ENCODE measurements around the gene AK1. TPM values are rescaled to one million over a fixed set of nuclear protein-coding genes. Genes with fewer than 3 reads are reported as not detected.
A peak's percentile ranks its signal among the peaks of the same experiment; 100 is the strongest.

Gene AK1
- total RNA-seq, 1 experiment from 2014 or later: 62.1 TPM

DNA sequence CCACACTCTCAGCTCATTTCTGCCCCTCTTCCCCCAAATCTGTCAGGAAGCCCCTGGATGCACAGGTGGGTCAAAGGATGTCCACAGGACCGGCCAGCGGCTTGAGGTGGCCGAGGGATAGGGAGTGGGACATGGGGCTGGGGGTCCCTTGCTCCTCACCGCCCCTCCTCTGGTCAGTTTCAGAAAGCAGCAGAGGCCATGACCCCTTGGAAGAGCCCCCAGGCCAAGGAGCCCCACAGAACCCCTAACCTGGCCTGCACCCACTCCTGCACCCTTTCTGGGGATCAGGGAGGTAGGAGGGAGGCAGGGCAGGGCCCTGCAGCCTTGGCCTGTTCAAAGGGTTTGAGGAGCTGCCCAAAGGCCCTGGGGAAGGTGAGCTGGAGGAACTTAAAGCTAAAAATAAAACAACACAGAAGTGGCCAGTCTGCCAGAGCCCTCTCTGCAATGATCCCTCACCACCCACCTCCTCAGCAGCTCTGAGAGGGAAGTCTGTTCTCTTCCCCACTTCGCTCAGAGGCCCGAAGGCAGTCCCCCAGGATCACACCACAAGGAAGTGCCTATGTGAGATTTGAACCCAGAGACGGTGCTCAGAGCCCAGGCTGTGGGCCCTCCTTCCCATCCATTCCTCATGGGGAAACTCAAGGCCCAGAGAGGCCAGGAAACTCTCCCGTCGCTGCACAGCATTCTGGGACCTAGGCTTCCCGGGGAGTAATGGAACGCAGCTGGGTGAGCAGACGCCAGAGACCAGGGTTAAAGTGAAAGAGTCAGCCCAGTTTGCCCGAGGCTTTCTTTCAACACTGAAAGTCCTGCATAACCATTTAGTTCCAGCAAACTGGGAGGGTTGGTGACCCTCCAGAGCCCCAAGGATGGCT lies 23.9 kb downstream of the AK1 start:
- DNase-seq (ENCODE audit: low read depth, low spot score) (no peak), ATAC-seq (peak; percentile 49)
- H3K9me3 ChIP-seq (ENCODE audit: control insufficient read depth, insufficient read depth, low read depth, low read length): 0 out of 2 replicates have a peak, but pooled peaks cover 6% of the 10 kb centered on the region
- in situ Hi-C loops (cut with HindIII; ENCODE audit: low pct_unique_long_range_greater_than_20kb, low sequenced_read_pairs): no loop called here
- CTCF ChIA-PET: no interaction called here
- H3K27ac ChIP-seq (ENCODE audit: low read length): peak overlapping the region; percentile 68
- intact Hi-C loops (cut with micrococcal nuclease; ENCODE audit: unreplicated experiment): no loop called here
- POLR2A ChIA-PET: no interaction called here
- peaks cover 5% of the 10 kb centered on the region; the same call in 1 of the 2 replicates for H3K4me1 ChIP-seq (ENCODE audit: control insufficient read depth, insufficient read depth, low read length)
- H3K27me3 ChIP-seq (ENCODE audit: control insufficient read depth, insufficient read depth, low read length): no peaks in the 10 kb centered on the region
- BruUV-seq (replicated peaks): no TSS peak
- TF ChIP-seq SIN3A (IDR thresholded peaks at IDR 0.05; ENCODE audit: borderline replicate concordance, insufficient read depth, low read depth, low read length): no peak
- TF ChIP-seq CTCF (IDR thresholded peaks at IDR 0.05): no peak
- TF ChIP-seq, protein P1, sequence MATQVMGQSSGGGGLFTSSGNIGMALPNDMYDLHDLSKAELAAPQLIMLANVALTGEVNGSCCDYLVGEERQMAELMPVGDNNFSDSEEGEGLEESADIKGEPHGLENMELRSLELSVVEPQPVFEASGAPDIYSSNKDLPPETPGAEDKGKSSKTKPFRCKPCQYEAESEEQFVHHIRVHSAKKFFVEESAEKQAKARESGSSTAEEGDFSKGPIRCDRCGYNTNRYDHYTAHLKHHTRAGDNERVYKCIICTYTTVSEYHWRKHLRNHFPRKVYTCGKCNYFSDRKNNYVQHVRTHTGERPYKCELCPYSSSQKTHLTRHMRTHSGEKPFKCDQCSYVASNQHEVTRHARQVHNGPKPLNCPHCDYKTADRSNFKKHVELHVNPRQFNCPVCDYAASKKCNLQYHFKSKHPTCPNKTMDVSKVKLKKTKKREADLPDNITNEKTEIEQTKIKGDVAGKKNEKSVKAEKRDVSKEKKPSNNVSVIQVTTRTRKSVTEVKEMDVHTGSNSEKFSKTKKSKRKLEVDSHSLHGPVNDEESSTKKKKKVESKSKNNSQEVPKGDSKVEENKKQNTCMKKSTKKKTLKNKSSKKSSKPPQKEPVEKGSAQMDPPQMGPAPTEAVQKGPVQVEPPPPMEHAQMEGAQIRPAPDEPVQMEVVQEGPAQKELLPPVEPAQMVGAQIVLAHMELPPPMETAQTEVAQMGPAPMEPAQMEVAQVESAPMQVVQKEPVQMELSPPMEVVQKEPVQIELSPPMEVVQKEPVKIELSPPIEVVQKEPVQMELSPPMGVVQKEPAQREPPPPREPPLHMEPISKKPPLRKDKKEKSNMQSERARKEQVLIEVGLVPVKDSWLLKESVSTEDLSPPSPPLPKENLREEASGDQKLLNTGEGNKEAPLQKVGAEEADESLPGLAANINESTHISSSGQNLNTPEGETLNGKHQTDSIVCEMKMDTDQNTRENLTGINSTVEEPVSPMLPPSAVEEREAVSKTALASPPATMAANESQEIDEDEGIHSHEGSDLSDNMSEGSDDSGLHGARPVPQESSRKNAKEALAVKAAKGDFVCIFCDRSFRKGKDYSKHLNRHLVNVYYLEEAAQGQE (IDR thresholded peaks at IDR 0.05; ENCODE audit: insufficient read depth in 1 of 2, low read depth in 2 of 2, low read length in 1 of 2): no peak
- no peak for TF ChIP-seq TCF7L2 (IDR thresholded peaks at IDR 0.05; ENCODE audit: low read depth, low read length)
- TF ChIP-seq POLR2AphosphoS5 (IDR thresholded peaks at IDR 0.05; ENCODE audit: low read depth, low read length): no peak
- H3K4me3 ChIP-seq (ENCODE audit: low read depth in 2 of 2, low read length in 2 of 2): peak overlapping the region; percentile 45 to 56
- no peaks in the 10 kb centered on the region for H3K36me3 ChIP-seq (ENCODE audit: control insufficient read depth, insufficient read depth, low read length)

GRCh38 chr9:127852829-127853228 lies 24.6 kb downstream of the AK1 start:
- Histone ChIP-seq H3K4me3 (ENCODE audit: low read depth in 2 of 2, low read length in 2 of 2) (no peak overlapping the region), H3K9me3 (ENCODE audit: control insufficient read depth, insufficient read depth, low read depth, low read length) (0 out of 2 replicates have a peak, but pooled peaks cover 6% of the 10 kb centered on the region), H3K4me1 (ENCODE audit: control insufficient read depth, insufficient read depth, low read length) (peaks cover 5% of the 10 kb centered on the region; the same call in 1 of the 2 replicates), H3K27ac (ENCODE audit: low read length) (no peak overlapping the region), H3K27me3 (ENCODE audit: control insufficient read depth, insufficient read depth, low read length) (no peaks in the 10 kb centered on the region), H3K36me3 (ENCODE audit: control insufficient read depth, insufficient read depth, low read length) (no peaks in the 10 kb centered on the region)
- DNase-seq (ENCODE audit: low read depth, low spot score) (no peak), ATAC-seq (no peak)
- intact Hi-C loops (cut with micrococcal nuclease; ENCODE audit: unreplicated experiment) (no loop called here), in situ Hi-C loops (cut with HindIII; ENCODE audit: low pct_unique_long_range_greater_than_20kb, low sequenced_read_pairs) (no loop called here)
- CTCF ChIA-PET: no interaction called here
- BruUV-seq (replicated peaks): no TSS peak
- TF ChIP-seq SIN3A (IDR thresholded peaks at IDR 0.05; ENCODE audit: borderline replicate concordance, insufficient read depth, low read depth, low read length): no peak
- TF ChIP-seq TCF7L2 (IDR thresholded peaks at IDR 0.05; ENCODE audit: low read depth, low read length): no peak
- TF ChIP-seq, protein P1 (IDR thresholded peaks at IDR 0.05; ENCODE audit: insufficient read depth in 1 of 2, low read depth in 2 of 2, low read length in 1 of 2): no peak
- TF ChIP-seq POLR2AphosphoS5 (IDR thresholded peaks at IDR 0.05; ENCODE audit: low read depth, low read length): no peak
- TF ChIP-seq CTCF (IDR thresholded peaks at IDR 0.05): no peak
- POLR2A ChIA-PET: no interaction called here

All from Panc1 (cell line).